Astrocyte (in vitro differentiated cells and primary cell): ENCODE results near the gene MTCL3.

ENCODE experiments used
- DNase-seq: peaks from one replicate; pipeline ENCODE4 v3.0.0-alpha.2; 2010; ENCODE audit warnings: low read depth
- FAIRE-seq: peaks from 2 replicates; lab custom pipeline; 2011; peaks lifted over from hg19 to GRCh38; lab: Jason Lieb, UNC
- H2AFZ ChIP-seq: 2 replicates; pipeline ENCODE4 v1.6.0; 2012; ENCODE audit warnings: low read depth, low read length, inconsistent platforms
- H3K27ac ChIP-seq: 2 replicates; pipeline ENCODE4 v1.5.1; 2011; ENCODE audit warnings: low read depth, low read length, inconsistent platforms
- H3K27me3 ChIP-seq: 2 replicates; pipeline ENCODE4 v1.6.0; 2011; ENCODE audit warnings: low read length, inconsistent platforms; ENCODE audit not compliant: insufficient read depth
- H3K36me3 ChIP-seq: 2 replicates; pipeline ENCODE4 v1.5.1; 2011; ENCODE audit warnings: low read length, inconsistent platforms; ENCODE audit not compliant: insufficient read depth
- H3K4me1 ChIP-seq: 2 replicates; pipeline ENCODE4 v1.5.1; 2011; ENCODE audit warnings: low read length, inconsistent platforms; ENCODE audit not compliant: insufficient read depth
- H3K4me2 ChIP-seq: 2 replicates; pipeline ENCODE4 v1.6.0; 2012; ENCODE audit warnings: low read length, inconsistent platforms
- H3K4me3 ChIP-seq: 2 replicates; pipeline ENCODE4 v1.5.1; 2011; ENCODE audit warnings: low read depth, mild to moderate bottlenecking, low read length, inconsistent platforms; ENCODE audit not compliant: insufficient read depth
- H3K79me2 ChIP-seq: 2 replicates; pipeline ENCODE4 v1.6.0; 2012; ENCODE audit warnings: mild to moderate bottlenecking, low read length, inconsistent platforms; ENCODE audit not compliant: insufficient read depth
- H3K9ac ChIP-seq: 2 replicates; pipeline ENCODE4 v1.6.0; 2012; ENCODE audit warnings: mild to moderate bottlenecking, low read length, inconsistent platforms
- H3K9me3 ChIP-seq: 2 replicates; pipeline ENCODE4 v1.5.1; 2012; ENCODE audit warnings: low read depth, mild to moderate bottlenecking, low read length, inconsistent platforms; ENCODE audit not compliant: insufficient read depth
- H4K20me1 ChIP-seq: 2 replicates; pipeline ENCODE4 v1.6.0; 2012; ENCODE audit warnings: low read length, inconsistent platforms; ENCODE audit not compliant: insufficient read depth
- H3K27ac Mint-ChIP-seq: one replicate; pipeline ENCODE4 v1.8.0; 2021; ENCODE audit warnings: mild to moderate bottlenecking, mixed read lengths; ENCODE audit not compliant: unreplicated experiment
- H3K27me3 Mint-ChIP-seq: one replicate; pipeline ENCODE4 v1.8.0; 2021; ENCODE audit warnings: low read depth, mixed read lengths; ENCODE audit not compliant: unreplicated experiment
- H3K36me3 Mint-ChIP-seq: one replicate; pipeline ENCODE4 v1.8.0; 2021; ENCODE audit warnings: low read depth, mixed read lengths; ENCODE audit not compliant: unreplicated experiment
- H3K4me1 Mint-ChIP-seq: one replicate; pipeline ENCODE4 v1.8.0; 2021; ENCODE audit warnings: low read depth, mixed read lengths; ENCODE audit not compliant: unreplicated experiment
- H3K4me3 Mint-ChIP-seq: one replicate; pipeline ENCODE4 v1.8.0; 2021; ENCODE audit warnings: mild to moderate bottlenecking, moderate library complexity, mixed read lengths; ENCODE audit not compliant: unreplicated experiment
- H3K9me3 Mint-ChIP-seq: one replicate; pipeline ENCODE4 v1.8.0; 2021; ENCODE audit warnings: mild to moderate bottlenecking, mixed read lengths; ENCODE audit not compliant: unreplicated experiment
- CTCF ChIP-seq: IDR thresholded peaks from 2 replicates; pipeline ENCODE4 v1.5.1; 2011; ENCODE audit warnings: low read depth, mild to moderate bottlenecking, inconsistent platforms, low read length, moderate library complexity; ENCODE audit not compliant: insufficient read depth
- EZH2 ChIP-seq: IDR thresholded peaks from 2 replicates; pipeline ENCODE4 v1.6.1; 2012; ENCODE audit warnings: mild to moderate bottlenecking, low read length, inconsistent platforms; ENCODE audit not compliant: insufficient read depth

The MTCL3 gene

GRCh38 chr6:127497410-127497809 lies 21.7 kb downstream of the MTCL3 start:
- Histone ChIP-seq H3K9ac (no peak overlapping the region), H3K4me2 (no peak overlapping the region), H3K9me3 (no peaks in the 10 kb centered on the region), H3K4me1 (no peaks in the 10 kb centered on the region), H3K4me3 (no peak overlapping the region), H3K36me3 (peaks cover 4% of the 10 kb centered on the region), H3K27me3 (no peaks in the 10 kb centered on the region), H3K27ac (no peak overlapping the region), H4K20me1 (peaks cover 6% of the 10 kb centered on the region), H3K79me2 (no peaks in the 10 kb centered on the region), H2AFZ (no peak overlapping the region)
- DNase-seq (no peak), FAIRE-seq (no peak)
- H3K27me3 Mint-ChIP-seq, result no peaks in the 10 kb centered on the region
- H3K27ac Mint-ChIP-seq, result no peak overlapping the region
- no peak overlapping the region for H3K4me3 Mint-ChIP-seq
- H3K4me1 Mint-ChIP-seq, result no peaks in the 10 kb centered on the region
- H3K36me3 Mint-ChIP-seq, result peaks cover 5% of the 10 kb centered on the region
- TF ChIP-seq CTCF (no peak), EZH2 (no peak)
- H3K9me3 Mint-ChIP-seq, result no peaks in the 10 kb centered on the region

- Mint-ChIP-seq H3K4me1 (no peaks in the 10 kb centered on the region), H3K27ac (no peak overlapping the region), H3K27me3 (no peaks in the 10 kb centered on the region), H3K9me3 (no peaks in the 10 kb centered on the region), H3K36me3 (peaks cover 9% of the 10 kb centered on the region), H3K4me3 (no peak overlapping the region)
- no peak overlapping the region for H3K4me3 ChIP-seq
- no peaks in the 10 kb centered on the region for H3K9me3 ChIP-seq
- no peak overlapping the region for H2AFZ ChIP-seq
- no peak overlapping the region for H3K27ac ChIP-seq
- no peak overlapping the region for H3K4me2 ChIP-seq
- H4K20me1 ChIP-seq, result peaks cover 6% of the 10 kb centered on the region
- H3K9ac ChIP-seq, result no peak overlapping the region
- FAIRE-seq, result no peak
- H3K4me1 ChIP-seq, result no peaks in the 10 kb centered on the region
- no peaks in the 10 kb centered on the region for H3K79me2 ChIP-seq
- no peak for TF ChIP-seq EZH2
- TF ChIP-seq CTCF, result no peak
- DNase-seq, result no peak
- H3K27me3 ChIP-seq, result no peaks in the 10 kb centered on the region
- H3K36me3 ChIP-seq, result peaks cover 4% of the 10 kb centered on the region
Observed at GRCh38 chr6:127496471-127496870, 22.7 kb downstream of the MTCL3 start.

DNA sequence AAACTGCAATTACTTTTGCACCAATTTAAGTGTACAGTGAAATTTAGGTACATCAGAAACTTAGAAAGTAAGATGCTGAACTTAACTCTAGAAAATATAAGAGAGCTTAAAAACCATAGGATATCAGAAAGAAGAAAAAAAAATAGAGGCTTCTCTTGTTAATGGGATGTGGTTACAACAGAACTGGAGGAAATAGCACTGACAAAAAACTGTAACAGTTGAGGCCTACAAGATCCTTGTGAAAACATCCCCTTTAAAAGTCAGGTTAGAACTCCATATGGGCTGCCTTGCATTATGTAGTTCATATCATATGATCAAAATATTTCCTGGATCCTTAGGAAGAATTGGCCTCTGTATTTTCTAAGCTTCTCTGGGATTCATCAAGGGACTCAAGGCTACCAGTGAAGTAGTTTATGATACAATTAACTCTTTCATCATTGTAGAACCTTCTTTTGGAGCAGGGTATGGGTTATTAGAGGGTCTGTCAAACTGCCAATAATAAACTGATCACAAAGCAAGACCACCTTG lies 24.8 kb downstream of the MTCL3 start:
- Histone ChIP-seq H4K20me1 (no peaks in the 10 kb centered on the region), H3K27me3 (no peaks in the 10 kb centered on the region), H3K9me3 (no peaks in the 10 kb centered on the region), H3K9ac (no peak overlapping the region), H3K79me2 (no peaks in the 10 kb centered on the region), H2AFZ (no peak overlapping the region), H3K4me1 (no peaks in the 10 kb centered on the region), H3K4me2 (no peak overlapping the region), H3K36me3 (peaks cover 9% of the 10 kb centered on the region), H3K4me3 (no peak overlapping the region), H3K27ac (no peak overlapping the region)
- DNase-seq (no peak), FAIRE-seq (no peak)
- H3K9me3 Mint-ChIP-seq, result no peaks in the 10 kb centered on the region
- no peak overlapping the region for H3K27ac Mint-ChIP-seq
- H3K4me1 Mint-ChIP-seq, result no peaks in the 10 kb centered on the region
- no peaks in the 10 kb centered on the region for H3K27me3 Mint-ChIP-seq
- H3K36me3 Mint-ChIP-seq, result peaks cover 17% of the 10 kb centered on the region
- H3K4me3 Mint-ChIP-seq, result no peak overlapping the region
- TF ChIP-seq CTCF, result no peak
- no peak for TF ChIP-seq EZH2
